ENCODE data around the gene GPR108. TPM values are rescaled to one million over a fixed set of nuclear protein-coding genes. Genes with fewer than 3 reads are reported as not detected.
"Not testable (repeated sequence)": the region's sequence is repeated elsewhere in the genome, so short reads cannot be mapped to it uniquely, and the experiment has no call there.

The GPR108 gene
- total RNA-seq, 1 donor from 2014 or later = 14.6 TPM

DNA sequence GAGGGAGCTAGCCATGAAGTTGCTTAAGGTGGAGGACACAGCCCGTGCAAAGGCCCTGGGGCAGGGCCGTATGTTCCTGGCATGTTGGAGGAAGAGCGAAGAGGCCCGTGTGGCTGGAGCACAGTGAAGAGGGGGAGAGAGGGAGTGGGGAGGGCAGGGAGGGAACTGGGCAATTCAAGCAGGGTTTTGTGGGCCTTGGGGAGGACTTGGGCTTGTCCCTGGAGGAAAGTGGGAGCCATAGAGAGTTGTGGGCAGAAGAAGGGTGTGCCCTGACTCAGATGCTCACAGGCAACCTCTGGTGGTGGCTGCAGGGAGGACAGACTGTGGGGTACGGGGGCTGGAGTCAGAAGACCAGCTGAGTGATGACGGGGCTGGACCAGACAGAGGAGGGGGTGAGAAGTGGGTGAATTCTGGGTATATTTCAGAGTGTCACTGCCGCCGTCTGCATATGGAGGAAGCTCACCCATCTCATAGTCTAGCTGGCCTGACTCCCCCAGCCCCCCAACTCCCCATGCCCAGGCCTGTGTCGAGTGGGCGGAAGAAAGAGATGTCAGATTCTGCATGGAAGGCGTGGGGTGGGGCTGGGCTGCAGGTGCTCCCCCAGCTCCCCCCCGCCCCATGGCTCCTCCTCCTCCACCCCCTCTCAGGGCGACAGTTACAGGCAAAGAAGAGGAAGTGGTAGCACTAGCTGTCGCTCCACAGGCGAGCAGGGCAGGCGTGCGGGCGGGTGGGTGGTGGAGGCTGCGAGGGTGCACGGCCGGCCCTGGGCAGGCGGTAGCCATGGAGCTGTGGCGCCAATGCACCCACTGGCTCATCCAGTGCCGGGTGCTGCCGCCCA, 34.9 kb upstream of the GPR108 start, which contains the start of gene VAV1:
VAV1 (plus strand) TSS at position 681 of the 838 bp plus-strand sequence; CDS start at position 781, 100 bp downstream.
- H3K4me3 ChIP-seq (ENCODE audit: low read length in 3 of 3) = peak within 1 kb of the TSS in 2 of 3 donors; percentile 31 to 38
- H3K27ac ChIP-seq (ENCODE audit: low read depth, low read length) = peak within 1 kb of the TSS; percentile 25
- H3K9ac ChIP-seq (ENCODE audit: low read depth in 1 of 3, low read length in 3 of 3) = no peak within 1 kb of the TSS
- no peaks in the 10 kb centered on the region for H3K9me3 ChIP-seq (ENCODE audit: control insufficient read depth in 3 of 3, low read length in 3 of 3)
- peaks cover 6 to 20% (median 17%) of the 10 kb centered on the region in 3 donors for H3K27me3 ChIP-seq (ENCODE audit: control insufficient read depth in 3 of 3, insufficient read depth in 3 of 3, low read length in 3 of 3)
- peaks cover 0 to 3% (median 2%) of the 10 kb centered on the region in 3 donors for H3K4me1 ChIP-seq (ENCODE audit: control insufficient read depth in 3 of 3, insufficient read depth in 3 of 3, low read length in 3 of 3)
- H3K36me3 ChIP-seq (ENCODE audit: control insufficient read depth in 3 of 3, insufficient read depth in 3 of 3, low read length in 3 of 3) = no peaks in the 10 kb centered on the region

DNA sequence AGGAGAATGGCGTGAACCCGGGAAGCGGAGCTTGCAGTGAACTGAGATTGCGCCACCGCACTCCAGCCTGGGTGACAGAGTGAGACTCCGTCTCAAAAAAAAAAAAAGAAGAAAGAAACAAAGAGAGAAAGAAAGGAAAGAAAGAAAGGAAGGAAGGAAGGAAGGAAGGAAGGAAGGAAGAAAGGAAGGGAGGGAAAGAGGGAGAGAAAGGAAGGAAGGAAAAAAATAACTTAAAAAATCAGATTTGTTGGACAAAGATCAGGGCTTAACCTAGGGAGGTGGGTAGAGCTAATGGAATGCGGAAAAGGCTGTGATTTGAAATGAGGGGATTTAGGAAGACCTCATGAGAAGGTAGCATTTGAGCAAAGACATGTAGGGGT, 34.3 kb upstream of the GPR108 start:
- peaks cover 9 to 26% (median 23%) of the 10 kb centered on the region in 3 donors for H3K27me3 ChIP-seq (ENCODE audit: control insufficient read depth in 3 of 3, insufficient read depth in 3 of 3, low read length in 3 of 3)
- not testable (repeated sequence) for H3K9ac ChIP-seq (ENCODE audit: low read depth in 1 of 3, low read length in 3 of 3); H3K4me1 ChIP-seq (ENCODE audit: control insufficient read depth in 3 of 3, insufficient read depth in 3 of 3, low read length in 3 of 3); H3K4me3 ChIP-seq (ENCODE audit: low read length in 3 of 3); H3K27ac ChIP-seq (ENCODE audit: low read depth, low read length); H3K36me3 ChIP-seq (ENCODE audit: control insufficient read depth in 3 of 3, insufficient read depth in 3 of 3, low read length in 3 of 3); H3K9me3 ChIP-seq (ENCODE audit: control insufficient read depth in 3 of 3, low read length in 3 of 3)

DNA sequence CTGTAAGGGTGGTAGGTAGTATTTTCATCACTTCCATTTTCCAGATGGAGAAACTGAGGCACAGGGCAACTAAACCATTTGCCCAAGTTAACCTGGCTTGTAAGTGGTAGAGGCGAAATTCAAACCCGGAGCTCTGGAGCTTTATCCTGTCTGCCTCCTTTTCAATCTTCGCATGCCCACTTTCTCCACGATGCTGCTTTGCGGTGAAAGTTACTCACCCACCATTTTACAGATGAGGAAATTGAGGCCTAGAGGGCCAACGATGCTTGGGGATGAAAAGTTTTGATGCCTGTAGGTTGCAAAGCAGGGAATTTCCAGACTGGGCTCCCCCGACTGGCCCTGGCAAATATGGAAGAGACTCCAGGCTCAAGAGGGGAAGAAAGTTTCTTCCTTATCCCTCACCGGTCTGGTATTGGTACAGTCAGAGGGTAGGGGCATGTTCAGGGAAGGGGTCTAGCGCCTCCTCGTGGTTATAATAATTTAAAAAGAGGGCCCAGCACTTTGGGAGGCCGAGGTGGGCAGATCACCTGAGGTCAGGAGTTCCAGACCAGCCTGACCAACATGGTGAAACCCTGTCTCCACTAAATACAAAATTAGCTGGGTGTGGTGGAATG, 31.7 kb upstream of the GPR108 start:
- H3K4me1 ChIP-seq (ENCODE audit: control insufficient read depth in 3 of 3, insufficient read depth in 3 of 3, low read length in 3 of 3) = peaks cover 0 to 11% (median 9%) of the 10 kb centered on the region in 3 donors
- H3K27ac ChIP-seq (ENCODE audit: low read depth, low read length) = no peak overlapping the region
- no peak overlapping the region for H3K9ac ChIP-seq (ENCODE audit: low read depth in 1 of 3, low read length in 3 of 3)
- H3K4me3 ChIP-seq (ENCODE audit: low read length in 3 of 3) = no peak overlapping the region
- no peaks in the 10 kb centered on the region for H3K36me3 ChIP-seq (ENCODE audit: control insufficient read depth in 3 of 3, insufficient read depth in 3 of 3, low read length in 3 of 3)
- H3K27me3 ChIP-seq (ENCODE audit: control insufficient read depth in 3 of 3, insufficient read depth in 3 of 3, low read length in 3 of 3) = peaks cover 19 to 45% (median 43%) of the 10 kb centered on the region in 3 donors
- no peaks in the 10 kb centered on the region for H3K9me3 ChIP-seq (ENCODE audit: control insufficient read depth in 3 of 3, low read length in 3 of 3)

DNA sequence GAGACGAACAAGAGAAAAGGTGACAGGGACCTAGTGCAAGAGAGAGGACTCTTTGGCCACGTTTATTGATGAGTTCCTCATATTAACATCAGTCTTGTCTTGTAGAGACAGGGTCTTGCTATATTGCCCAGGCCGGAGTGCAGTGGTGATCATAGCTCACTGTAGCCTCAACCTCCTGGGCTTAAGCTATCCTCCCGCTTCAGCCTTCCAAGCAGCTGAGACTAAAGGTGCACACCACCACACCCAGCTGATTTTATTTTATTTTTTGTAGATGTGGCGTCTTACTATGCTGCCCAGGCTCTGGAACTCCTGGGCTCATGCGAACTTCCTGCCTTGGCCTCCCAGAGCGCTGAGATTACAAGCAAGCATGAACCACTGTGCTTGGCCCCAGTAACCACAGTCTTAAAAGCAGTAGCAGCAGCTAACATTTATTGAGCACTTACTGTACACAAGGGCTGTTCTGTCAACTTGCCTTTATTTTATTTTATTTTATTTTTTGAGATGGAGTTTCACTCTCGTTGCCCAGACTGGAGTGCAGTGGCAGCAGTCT, 30.9 kb upstream of the GPR108 start:
- H3K4me1 ChIP-seq (ENCODE audit: control insufficient read depth in 3 of 3, insufficient read depth in 3 of 3, low read length in 3 of 3) = peaks cover 0 to 11% (median 9%) of the 10 kb centered on the region in 3 donors
- H3K36me3 ChIP-seq (ENCODE audit: control insufficient read depth in 3 of 3, insufficient read depth in 3 of 3, low read length in 3 of 3) = no peaks in the 10 kb centered on the region
- no peak overlapping the region for H3K4me3 ChIP-seq (ENCODE audit: low read length in 3 of 3)
- no peak overlapping the region for H3K9ac ChIP-seq (ENCODE audit: low read depth in 1 of 3, low read length in 3 of 3)
- H3K9me3 ChIP-seq (ENCODE audit: control insufficient read depth in 3 of 3, low read length in 3 of 3) = no peaks in the 10 kb centered on the region
- no peak overlapping the region for H3K27ac ChIP-seq (ENCODE audit: low read depth, low read length)
- H3K27me3 ChIP-seq (ENCODE audit: control insufficient read depth in 3 of 3, insufficient read depth in 3 of 3, low read length in 3 of 3) = peaks cover 21 to 45% (median 44%) of the 10 kb centered on the region in 3 donors

DNA sequence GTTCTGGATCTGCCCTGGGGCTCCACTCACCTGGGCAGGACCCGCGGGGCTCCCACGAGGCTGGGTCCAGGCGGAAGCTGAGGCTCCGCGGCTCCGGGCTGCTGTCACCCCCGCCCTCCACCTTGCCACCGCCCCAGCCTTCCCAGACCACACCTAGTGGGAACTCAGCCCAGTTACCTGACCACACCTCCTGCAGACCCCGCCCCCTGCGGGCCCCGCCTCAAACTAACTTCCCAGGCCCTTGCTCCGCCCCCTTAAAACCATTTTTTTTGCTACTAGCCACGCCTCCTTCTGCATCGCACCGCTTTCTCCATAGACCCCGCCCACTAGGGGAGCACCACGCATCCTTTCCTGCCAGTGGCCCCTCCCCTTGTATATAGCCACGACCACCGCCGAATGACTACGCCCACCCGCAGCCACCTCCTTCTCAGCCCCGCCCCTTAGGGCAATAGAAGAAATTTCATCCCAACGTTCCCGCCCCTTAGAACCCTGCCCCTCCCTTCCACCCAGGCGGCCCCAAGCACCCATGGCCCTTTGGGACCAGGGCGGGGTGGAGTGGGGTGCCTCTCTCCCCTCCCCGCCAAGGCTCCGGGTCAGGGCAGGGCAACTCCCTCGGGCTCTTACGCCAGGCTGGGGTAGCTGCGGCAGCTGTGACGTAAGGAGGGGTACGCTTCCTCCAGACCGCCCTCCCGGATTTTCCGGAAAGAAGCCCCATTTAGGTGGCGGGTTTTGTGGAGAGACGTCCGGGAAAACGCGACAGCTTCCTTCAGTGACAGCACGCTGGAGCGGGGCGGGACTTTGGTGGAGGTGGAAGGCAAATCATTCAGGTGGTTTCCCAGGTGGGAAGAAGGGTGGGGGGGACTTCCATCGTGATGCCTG, 30.2 kb upstream of the GPR108 start, which contains the start of gene SH2D3A:
SH2D3A (minus strand) TSS at position 79 of the 879 bp plus-strand sequence. CDS start 3,687 bp downstream, outside the sequence.
- Histone ChIP-seq H3K36me3 (ENCODE audit: control insufficient read depth in 3 of 3, insufficient read depth in 3 of 3, low read length in 3 of 3) (no peaks in the 10 kb centered on the region), H3K9me3 (ENCODE audit: control insufficient read depth in 3 of 3, low read length in 3 of 3) (no peaks in the 10 kb centered on the region), H3K27ac (ENCODE audit: low read depth, low read length) (no peak within 1 kb of the TSS), H3K4me3 (ENCODE audit: low read length in 3 of 3) (peak within 1 kb of the TSS in 1 of 3 donors; percentile 42), H3K4me1 (ENCODE audit: control insufficient read depth in 3 of 3, insufficient read depth in 3 of 3, low read length in 3 of 3) (peaks cover 0 to 11% (median 9%) of the 10 kb centered on the region in 3 donors), H3K9ac (ENCODE audit: low read depth in 1 of 3, low read length in 3 of 3) (no peak within 1 kb of the TSS), H3K27me3 (ENCODE audit: control insufficient read depth in 3 of 3, insufficient read depth in 3 of 3, low read length in 3 of 3) (peaks cover 21 to 42% (median 39%) of the 10 kb centered on the region in 3 donors)

DNA sequence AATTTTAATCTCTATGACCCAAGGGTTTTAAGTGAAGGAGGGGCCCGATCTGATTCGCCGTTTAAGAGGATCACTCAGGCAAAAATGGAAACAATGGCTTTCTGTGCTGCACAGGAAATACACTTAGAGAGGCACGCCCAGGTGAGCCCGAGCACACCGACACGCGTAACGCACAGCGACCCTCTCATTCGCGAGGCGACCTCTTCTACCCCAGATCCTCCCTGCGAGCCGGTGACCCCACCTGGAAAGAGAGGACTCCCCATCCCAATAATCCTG, 29.6 kb upstream of the GPR108 start:
- Histone ChIP-seq H3K36me3 (ENCODE audit: control insufficient read depth in 3 of 3, insufficient read depth in 3 of 3, low read length in 3 of 3) (no peaks in the 10 kb centered on the region), H3K4me1 (ENCODE audit: control insufficient read depth in 3 of 3, insufficient read depth in 3 of 3, low read length in 3 of 3) (peaks cover 0 to 11% (median 9%) of the 10 kb centered on the region in 3 donors), H3K27ac (ENCODE audit: low read depth, low read length) (no peak overlapping the region), H3K9me3 (ENCODE audit: control insufficient read depth in 3 of 3, low read length in 3 of 3) (no peaks in the 10 kb centered on the region), H3K27me3 (ENCODE audit: control insufficient read depth in 3 of 3, insufficient read depth in 3 of 3, low read length in 3 of 3) (peaks cover 21 to 42% (median 37%) of the 10 kb centered on the region in 3 donors), H3K4me3 (ENCODE audit: low read length in 3 of 3) (peak overlapping the region in 1 of 3 donors; percentile 42), H3K9ac (ENCODE audit: low read depth in 1 of 3, low read length in 3 of 3) (no peak overlapping the region)

DNA sequence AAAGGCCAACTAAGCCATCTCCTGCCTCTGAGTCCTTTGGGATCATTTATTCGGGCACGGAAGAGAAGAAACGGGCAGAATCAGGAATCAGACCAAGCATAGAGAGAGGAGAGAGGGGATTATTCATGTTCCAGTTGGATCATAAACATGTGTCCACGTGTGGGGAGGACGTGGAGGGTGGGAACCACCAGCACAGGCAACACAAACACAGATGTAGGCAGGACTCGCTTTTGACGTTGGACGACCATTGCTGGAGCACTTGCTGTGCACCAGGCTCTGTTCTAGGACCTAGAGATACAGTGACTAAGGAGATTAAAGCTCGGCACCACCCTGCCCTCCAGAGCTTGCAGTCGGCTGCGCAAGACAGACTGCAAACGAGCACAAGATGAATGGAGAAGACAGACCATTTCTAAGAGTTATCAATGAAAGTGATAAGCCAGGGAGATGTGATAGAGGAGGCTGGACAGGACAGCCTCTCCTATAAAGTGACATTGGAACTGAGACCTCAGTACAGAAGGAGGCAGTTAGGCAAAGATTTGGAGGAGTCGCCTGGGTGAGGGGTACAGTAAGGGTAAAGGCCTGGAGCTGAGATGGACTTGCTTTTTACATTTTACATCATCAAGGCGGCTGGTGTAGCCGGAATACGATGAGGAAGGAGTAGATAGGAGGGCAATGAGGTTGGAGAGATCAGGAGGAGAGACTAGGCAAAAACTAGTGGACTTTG, 29.1 kb upstream of the GPR108 start:
- no peaks in the 10 kb centered on the region for H3K36me3 ChIP-seq (ENCODE audit: control insufficient read depth in 3 of 3, insufficient read depth in 3 of 3, low read length in 3 of 3)
- H3K4me3 ChIP-seq (ENCODE audit: low read length in 3 of 3) = no peak overlapping the region
- no peak overlapping the region for H3K9ac ChIP-seq (ENCODE audit: low read depth in 1 of 3, low read length in 3 of 3)
- peaks cover 0 to 11% (median 9%) of the 10 kb centered on the region in 3 donors for H3K4me1 ChIP-seq (ENCODE audit: control insufficient read depth in 3 of 3, insufficient read depth in 3 of 3, low read length in 3 of 3)
- H3K27me3 ChIP-seq (ENCODE audit: control insufficient read depth in 3 of 3, insufficient read depth in 3 of 3, low read length in 3 of 3) = peaks cover 21 to 42% (median 33%) of the 10 kb centered on the region in 3 donors
- H3K9me3 ChIP-seq (ENCODE audit: control insufficient read depth in 3 of 3, low read length in 3 of 3) = no peaks in the 10 kb centered on the region
- no peak overlapping the region for H3K27ac ChIP-seq (ENCODE audit: low read depth, low read length)

DNA sequence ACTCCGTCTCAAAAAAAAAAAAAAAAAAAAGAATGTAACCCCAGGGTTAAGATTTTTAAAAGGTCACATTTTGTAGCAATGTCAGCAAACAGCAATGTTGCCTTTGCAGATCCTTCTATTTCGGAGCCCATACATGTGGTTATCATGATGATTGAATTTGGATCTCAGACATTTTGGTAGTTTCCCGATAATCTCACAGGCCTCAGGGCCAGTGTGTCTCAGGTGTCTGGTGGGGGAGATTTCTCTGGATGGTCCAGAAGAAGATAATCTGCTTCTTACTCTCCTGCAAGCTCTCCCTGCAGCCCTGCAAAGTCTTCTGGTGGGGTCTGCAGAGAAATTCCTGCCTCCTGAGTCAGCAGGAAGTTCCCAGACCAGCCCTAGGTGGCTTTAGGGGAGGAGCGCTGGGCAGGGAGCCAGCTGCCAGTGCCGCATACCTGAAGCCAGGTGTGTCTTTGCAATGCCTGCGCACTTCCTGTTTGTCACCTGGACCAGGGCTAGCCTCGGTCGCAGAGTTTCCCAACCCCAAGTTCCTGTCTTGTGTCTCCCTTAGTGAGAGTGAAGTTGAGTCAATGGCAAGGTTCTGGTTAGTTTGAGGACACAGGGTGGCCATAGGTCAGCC, 28.5 kb upstream of the GPR108 start:
- Histone ChIP-seq H3K4me3 (ENCODE audit: low read length in 3 of 3) (no peak overlapping the region), H3K9me3 (ENCODE audit: control insufficient read depth in 3 of 3, low read length in 3 of 3) (peaks cover 0 to 3% (median 0%) of the 10 kb centered on the region in 3 donors), H3K27me3 (ENCODE audit: control insufficient read depth in 3 of 3, insufficient read depth in 3 of 3, low read length in 3 of 3) (peaks cover 21 to 42% (median 33%) of the 10 kb centered on the region in 3 donors), H3K4me1 (ENCODE audit: control insufficient read depth in 3 of 3, insufficient read depth in 3 of 3, low read length in 3 of 3) (peaks cover 0 to 11% (median 9%) of the 10 kb centered on the region in 3 donors), H3K9ac (ENCODE audit: low read depth in 1 of 3, low read length in 3 of 3) (no peak overlapping the region), H3K36me3 (ENCODE audit: control insufficient read depth in 3 of 3, insufficient read depth in 3 of 3, low read length in 3 of 3) (no peaks in the 10 kb centered on the region), H3K27ac (ENCODE audit: low read depth, low read length) (no peak overlapping the region)
